ENCODE data around the gene IQCF2.

DNA sequence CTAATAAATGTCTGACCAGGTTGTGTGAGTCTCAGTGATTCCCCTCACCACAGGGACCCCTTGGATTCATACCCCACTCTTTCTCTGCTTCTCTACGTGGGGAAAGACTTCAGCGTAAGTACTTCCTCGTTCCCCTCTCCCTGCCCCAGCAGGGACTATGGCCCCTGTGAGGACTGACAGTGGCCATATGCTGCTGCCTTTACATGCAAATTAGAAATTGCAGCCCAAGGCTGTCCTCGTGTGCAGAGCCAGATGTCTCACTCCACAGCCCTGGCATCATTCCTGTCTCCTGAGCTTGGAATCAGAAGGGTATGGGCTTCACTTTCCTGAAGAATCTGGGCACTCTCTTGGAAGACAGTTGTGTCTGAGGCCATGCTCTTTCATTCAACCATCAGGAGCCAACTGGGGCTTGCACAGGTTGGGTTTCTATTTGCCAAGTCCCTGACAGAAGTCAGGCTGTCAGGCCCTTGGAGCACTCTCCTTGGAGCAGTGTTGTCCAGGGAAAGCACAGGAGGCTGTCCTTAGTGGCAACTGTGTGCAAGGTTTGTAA is 30.5 kb upstream of the IQCF2 start:
- TF ChIP-seq, protein P1, sequence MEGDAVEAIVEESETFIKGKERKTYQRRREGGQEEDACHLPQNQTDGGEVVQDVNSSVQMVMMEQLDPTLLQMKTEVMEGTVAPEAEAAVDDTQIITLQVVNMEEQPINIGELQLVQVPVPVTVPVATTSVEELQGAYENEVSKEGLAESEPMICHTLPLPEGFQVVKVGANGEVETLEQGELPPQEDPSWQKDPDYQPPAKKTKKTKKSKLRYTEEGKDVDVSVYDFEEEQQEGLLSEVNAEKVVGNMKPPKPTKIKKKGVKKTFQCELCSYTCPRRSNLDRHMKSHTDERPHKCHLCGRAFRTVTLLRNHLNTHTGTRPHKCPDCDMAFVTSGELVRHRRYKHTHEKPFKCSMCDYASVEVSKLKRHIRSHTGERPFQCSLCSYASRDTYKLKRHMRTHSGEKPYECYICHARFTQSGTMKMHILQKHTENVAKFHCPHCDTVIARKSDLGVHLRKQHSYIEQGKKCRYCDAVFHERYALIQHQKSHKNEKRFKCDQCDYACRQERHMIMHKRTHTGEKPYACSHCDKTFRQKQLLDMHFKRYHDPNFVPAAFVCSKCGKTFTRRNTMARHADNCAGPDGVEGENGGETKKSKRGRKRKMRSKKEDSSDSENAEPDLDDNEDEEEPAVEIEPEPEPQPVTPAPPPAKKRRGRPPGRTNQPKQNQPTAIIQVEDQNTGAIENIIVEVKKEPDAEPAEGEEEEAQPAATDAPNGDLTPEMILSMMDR (IDR thresholded peaks at IDR 0.05; ENCODE audit: low read depth, low read length): no peak
- TF ChIP-seq EZH2phosphoT487 (IDR thresholded peaks at IDR 0.05; ENCODE audit: low read depth): no peak

All from OCI-LY3 (cell line).